ENCODE results near the gene TAF10. TPM values are rescaled to one million over a fixed set of nuclear protein-coding genes. Genes with fewer than 3 reads are reported as not detected.

The TAF10 gene
- total RNA-seq, 1 experiment from 2014 or later = 187 TPM

GRCh38 chr11:6615046-6615445 lies 3.0 kb upstream of the TAF10 start:
- BruUV-seq (replicated peaks) = no TSS peak
- no peak for TF ChIP-seq CTCF (IDR thresholded peaks at IDR 0.05; ENCODE audit: unreplicated experiment)
- Mint-ChIP-seq H3K4me1 (ENCODE audit: low read depth, unreplicated experiment) (peaks cover 12% of the 10 kb centered on the region), H3K27ac (ENCODE audit: unreplicated experiment) (no peak overlapping the region), H3K4me3 (ENCODE audit: low read depth, unreplicated experiment) (no peak overlapping the region), H3K36me3 (ENCODE audit: insufficient read depth, unreplicated experiment) (no peaks in the 10 kb centered on the region), H3K27me3 (ENCODE audit: unreplicated experiment) (no peaks in the 10 kb centered on the region), H3K9me3 (ENCODE audit: low read depth, unreplicated experiment) (no peaks in the 10 kb centered on the region)
- intact Hi-C loops (cut with micrococcal nuclease; ENCODE audit: unreplicated experiment) = loop anchor here (10.0 kb wide), 1 partner anchor 130 kb away; the partner anchor contains the start of genes ARFIP2 and TIMM10B
- no peak for DNase-seq
- CTCF ChIA-PET = no interaction called here

- H3K36me3 Mint-ChIP-seq (ENCODE audit: insufficient read depth, unreplicated experiment) = no peaks in the 10 kb centered on the region
- no peak for DNase-seq
- no peak overlapping the region for H3K4me3 Mint-ChIP-seq (ENCODE audit: low read depth, unreplicated experiment)
- H3K27me3 Mint-ChIP-seq (ENCODE audit: unreplicated experiment) = no peaks in the 10 kb centered on the region
- no peaks in the 10 kb centered on the region for H3K9me3 Mint-ChIP-seq (ENCODE audit: low read depth, unreplicated experiment)
- H3K4me1 Mint-ChIP-seq (ENCODE audit: low read depth, unreplicated experiment) = peaks cover 17% of the 10 kb centered on the region
- intact Hi-C loops (cut with micrococcal nuclease; ENCODE audit: unreplicated experiment) = loop anchor here (10.0 kb wide), 1 partner anchor 130 kb away; the partner anchor contains the start of genes ARFIP2 and TIMM10B
- no peak overlapping the region for H3K27ac Mint-ChIP-seq (ENCODE audit: unreplicated experiment)
- no peak for TF ChIP-seq CTCF (IDR thresholded peaks at IDR 0.05; ENCODE audit: unreplicated experiment)
- BruUV-seq (replicated peaks) = no TSS peak
- CTCF ChIA-PET = no interaction called here
Measured at GRCh38 chr11:6614446-6614845, 2.4 kb upstream of the TAF10 start.

GRCh38 chr11:6613496-6613895 lies 1.5 kb upstream of the TAF10 start:
- BruUV-seq (replicated peaks) = no TSS peak
- no peaks in the 10 kb centered on the region for H3K36me3 Mint-ChIP-seq (ENCODE audit: insufficient read depth, unreplicated experiment)
- no peaks in the 10 kb centered on the region for H3K9me3 Mint-ChIP-seq (ENCODE audit: low read depth, unreplicated experiment)
- DNase-seq = no peak
- no peak for TF ChIP-seq CTCF (IDR thresholded peaks at IDR 0.05; ENCODE audit: unreplicated experiment)
- intact Hi-C loops (cut with micrococcal nuclease; ENCODE audit: unreplicated experiment) = loop anchor here (2.0 to 10.0 kb wide), 2 partner anchors 69 to 129 kb away; partner anchors contain the start of genes ARFIP2, MRPL17 and TIMM10B
- H3K27ac Mint-ChIP-seq (ENCODE audit: unreplicated experiment) = no peak overlapping the region
- H3K4me1 Mint-ChIP-seq (ENCODE audit: low read depth, unreplicated experiment) = peaks cover 17% of the 10 kb centered on the region
- CTCF ChIA-PET = no interaction called here
- no peak overlapping the region for H3K4me3 Mint-ChIP-seq (ENCODE audit: low read depth, unreplicated experiment)
- no peaks in the 10 kb centered on the region for H3K27me3 Mint-ChIP-seq (ENCODE audit: unreplicated experiment)

GRCh38 chr11:6611963-6612212 lies 128 bp downstream of the TAF10 start:
- Mint-ChIP-seq H3K27ac (ENCODE audit: unreplicated experiment) (no peak overlapping the region), H3K4me3 (ENCODE audit: low read depth, unreplicated experiment) (no peak overlapping the region), H3K36me3 (ENCODE audit: insufficient read depth, unreplicated experiment) (no peaks in the 10 kb centered on the region), H3K9me3 (ENCODE audit: low read depth, unreplicated experiment) (no peaks in the 10 kb centered on the region), H3K27me3 (ENCODE audit: unreplicated experiment) (no peaks in the 10 kb centered on the region), H3K4me1 (ENCODE audit: low read depth, unreplicated experiment) (peaks cover 24% of the 10 kb centered on the region)
- no peak for TF ChIP-seq CTCF (IDR thresholded peaks at IDR 0.05; ENCODE audit: unreplicated experiment)
- no peak for DNase-seq
- no TSS peak for BruUV-seq (replicated peaks)
- CTCF ChIA-PET = interaction anchor here (0.6 to 1.1 kb wide), 3 partner anchors 12 to 145 kb away, joined by 3 to 9 read pairs (median 3); partner anchors contain the start of gene MRPL17
- intact Hi-C loops (cut with micrococcal nuclease; ENCODE audit: unreplicated experiment) = loop anchor here (2.0 to 10.0 kb wide), 2 partner anchors 71 to 127 kb away; partner anchors contain the start of genes ARFIP2, MRPL17 and TIMM10B

Measured in Calu3 (cell line).